Neuronal stem cell (in vitro differentiated cells): ENCODE results near the gene ARFRP1.
A peak's percentile ranks its signal among the peaks of the same experiment; 100 is the strongest.

Source experiments
- DNase-seq: peaks from one replicate; pipeline ENCODE4 v3.0.0-alpha.2; 2013; ENCODE audit warnings: low spot score
- H2AFZ ChIP-seq: one replicate; pipeline ENCODE4 v1.6.1; 2013; ENCODE audit warnings: mild to moderate bottlenecking, low read length, inconsistent platforms
- H2AK5ac ChIP-seq: 2 replicates; pipeline ENCODE4 v1.6.1; 2013; ENCODE audit warnings: low read depth, mild to moderate bottlenecking, inconsistent platforms, low read length, moderate library complexity, mixed read lengths
- H2BK120ac ChIP-seq: 2 replicates; pipeline ENCODE4 v1.6.1; 2013; ENCODE audit warnings: low read depth, mild to moderate bottlenecking, inconsistent platforms, low read length, moderate library complexity, mixed read lengths
- H2BK12ac ChIP-seq: one replicate; pipeline ENCODE4 v1.6.1; 2013; ENCODE audit warnings: low read length, inconsistent platforms
- H2BK15ac ChIP-seq: 2 replicates; pipeline ENCODE4 v1.6.1; 2013; ENCODE audit warnings: mild to moderate bottlenecking, low read length, inconsistent platforms, mixed read lengths
- H2BK5ac ChIP-seq: one replicate; pipeline ENCODE4 v1.6.1; 2013; ENCODE audit warnings: inconsistent platforms, mild to moderate bottlenecking, low read length, moderate library complexity
- H3K14ac ChIP-seq: one replicate; pipeline ENCODE4 v1.6.1; 2013; ENCODE audit warnings: low read length, inconsistent platforms
- H3K18ac ChIP-seq: 2 replicates; pipeline ENCODE4 v1.6.1; 2013; ENCODE audit warnings: low read length, inconsistent platforms
- H3K23ac ChIP-seq: 2 replicates; pipeline ENCODE4 v1.6.1; 2013; ENCODE audit warnings: low read depth, mild to moderate bottlenecking, mixed read lengths, low read length, inconsistent platforms; ENCODE audit not compliant: poor library complexity
- H3K27ac ChIP-seq: replicated peaks from 3 replicates; pipeline ENCODE4 v1.5.1; 2013; ENCODE audit warnings: low read length, inconsistent platforms
- H3K27me3 ChIP-seq, 3 experiments: 2 replicates each; pipeline ENCODE4 v1.6.1; 2013; ENCODE audit warnings: low read length in 3 of 3, mild to moderate bottlenecking in 2 of 3, inconsistent platforms in 1 of 3, low read depth in 1 of 3, mixed read lengths in 1 of 3, moderate library complexity in 1 of 3; ENCODE audit not compliant: control insufficient read depth in 3 of 3, insufficient read depth in 3 of 3
- H3K36me3 ChIP-seq, 2 donors: replicated peaks in 1 of 2; 2 replicates each; pipeline ENCODE4 v1.6.1; 2013; ENCODE audit warnings: low read length in 2 of 2; ENCODE audit not compliant: control insufficient read depth in 2 of 2, insufficient read depth in 2 of 2
- H3K4ac ChIP-seq: 2 replicates; pipeline ENCODE4 v1.6.1; 2013; ENCODE audit warnings: inconsistent platforms, mild to moderate bottlenecking, low read length, moderate library complexity
- H3K4me1 ChIP-seq, 2 donors: 1 replicate in 1 of 2; 2 replicates in 1 of 2; pipeline ENCODE4 v1.6.1; 2013; ENCODE audit warnings: low read length in 2 of 2, low read depth in 1 of 2; ENCODE audit not compliant: control insufficient read depth in 2 of 2, insufficient read depth in 1 of 2
- H3K4me2 ChIP-seq: one replicate; pipeline ENCODE4 v1.6.1; 2013; ENCODE audit warnings: mild to moderate bottlenecking, low read length, inconsistent platforms; ENCODE audit not compliant: insufficient read depth, poor library complexity, severe bottlenecking
- H3K4me3 ChIP-seq, 2 donors: 2 replicates each; pipeline ENCODE4 v1.5.1; 2013; ENCODE audit warnings: low read length in 2 of 2, mild to moderate bottlenecking in 2 of 2, inconsistent platforms in 1 of 2, moderate library complexity in 1 of 2
- H3K79me1 ChIP-seq: one replicate; pipeline ENCODE4 v1.6.1; 2013; ENCODE audit warnings: low read depth, mild to moderate bottlenecking, inconsistent platforms, low read length, moderate library complexity
- H3K9ac ChIP-seq: one replicate; pipeline ENCODE4 v1.6.1; 2013; ENCODE audit warnings: mild to moderate bottlenecking, low read depth, low read length, inconsistent platforms; ENCODE audit not compliant: poor library complexity
- H3K9me3 ChIP-seq, 2 donors: replicated peaks in 1 of 2; 2 replicates each; pipeline versions ENCODE3 to v1.6.1; 2013; ENCODE audit warnings: low read length in 2 of 2, mild to moderate bottlenecking in 2 of 2, inconsistent platforms in 1 of 2, low read depth in 1 of 2, mixed read lengths in 1 of 2, moderate library complexity in 1 of 2; ENCODE audit not compliant: control insufficient read depth in 2 of 2, insufficient read depth in 1 of 2
- H4K8ac ChIP-seq: one replicate; pipeline ENCODE4 v1.6.1; 2013; ENCODE audit warnings: low read depth, mild to moderate bottlenecking, inconsistent platforms, low read length, moderate library complexity
- H4K91ac ChIP-seq: one replicate; pipeline ENCODE4 v1.6.1; 2013; ENCODE audit warnings: low read length, low read depth, mild to moderate bottlenecking, inconsistent platforms; ENCODE audit not compliant: poor library complexity
- WGBS, 2 donors: extraction: QIAGEN DNeasy Blood & Tissue Kit; methylation state at CpG; one replicate each; pipeline ENCODE4 v1.1.7; 2013; ENCODE audit warnings: missing lambda C conversion rate in 2 of 2, mixed read lengths in 1 of 2; ENCODE audit not compliant: insufficient read length in 2 of 2, insufficient replicate concordance in 1 of 2; ENCODE audit errors: extremely low coverage in 2 of 2; 5-methylcytosine and 5-hydroxymethylcytosine counted together

ARFRP1 gene

DNA sequence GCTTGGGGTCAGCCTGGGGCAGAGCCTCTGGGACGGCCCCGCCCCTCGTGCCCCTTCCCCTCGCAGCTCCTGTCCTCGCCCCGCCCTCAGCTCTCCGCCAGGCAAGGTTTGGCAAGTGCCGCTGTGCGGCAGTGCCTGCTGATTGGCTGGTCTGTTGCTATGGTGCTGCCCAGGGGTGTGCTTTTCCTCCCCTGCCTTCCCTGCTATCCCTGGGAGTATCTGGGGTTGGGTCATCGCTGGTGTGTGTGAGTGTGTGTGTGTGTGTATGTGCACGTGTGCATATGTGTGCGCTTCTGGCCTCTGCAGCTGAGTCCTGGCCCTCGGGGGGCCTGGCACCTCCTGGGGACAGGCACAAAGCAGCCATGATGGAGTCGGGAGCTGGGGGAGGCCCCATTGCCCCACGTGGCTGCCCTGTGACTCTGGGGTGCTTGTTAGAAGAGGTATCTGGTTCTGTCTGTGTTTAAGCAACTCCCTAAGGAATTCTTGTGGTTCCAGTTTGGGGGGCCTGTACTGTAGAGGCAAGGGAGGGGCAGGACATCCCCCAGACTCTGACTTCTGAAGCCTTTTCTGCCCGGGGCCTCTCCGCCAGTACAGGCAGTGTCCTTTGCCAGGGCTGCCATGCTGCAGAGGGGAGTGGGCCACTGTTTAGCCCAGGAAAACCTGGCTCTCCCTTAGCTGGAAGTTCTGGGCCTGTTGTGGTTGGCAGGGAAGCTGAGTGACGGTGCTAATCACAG is 42.7 kb downstream of the ARFRP1 start:
- Histone ChIP-seq H3K14ac (peak overlapping the region; percentile 99), H3K4me3 (peak overlapping the region in 1 of 2 donors; percentile 63), H3K79me1 (peaks cover 8% of the 10 kb centered on the region), H3K9me3 (peaks cover 0 to 1% of the 10 kb centered on the region in 2 donors), H2AFZ (no peak overlapping the region), H3K27ac (peak overlapping the region; percentile 35), H3K9ac (no peak overlapping the region), H3K23ac (peak overlapping the region; percentile 80), H2BK5ac (peak overlapping the region; percentile 82), H2BK12ac (peak overlapping the region; percentile 73), H4K91ac (peak overlapping the region; percentile 43), H3K36me3 (peaks cover 20 to 90% of the 10 kb centered on the region in 2 donors), H4K8ac (peak overlapping the region; percentile 43), H2BK120ac (peak overlapping the region; percentile 81), H2AK5ac (peak overlapping the region; percentile 96), H3K18ac (peak overlapping the region; percentile 85), H2BK15ac (peak overlapping the region; percentile 89), H3K27me3 (no peaks in the 10 kb centered on the region), H3K4me1 (peaks cover 0 to 11% of the 10 kb centered on the region in 2 donors), H3K4me2 (no peak overlapping the region), H3K4ac (peak overlapping the region; percentile 53)
- peak; percentile 72 for DNase-seq
- WGBS, 2 donors: no CpG with 5 or more reads among the region's 18 CpGs

DNA sequence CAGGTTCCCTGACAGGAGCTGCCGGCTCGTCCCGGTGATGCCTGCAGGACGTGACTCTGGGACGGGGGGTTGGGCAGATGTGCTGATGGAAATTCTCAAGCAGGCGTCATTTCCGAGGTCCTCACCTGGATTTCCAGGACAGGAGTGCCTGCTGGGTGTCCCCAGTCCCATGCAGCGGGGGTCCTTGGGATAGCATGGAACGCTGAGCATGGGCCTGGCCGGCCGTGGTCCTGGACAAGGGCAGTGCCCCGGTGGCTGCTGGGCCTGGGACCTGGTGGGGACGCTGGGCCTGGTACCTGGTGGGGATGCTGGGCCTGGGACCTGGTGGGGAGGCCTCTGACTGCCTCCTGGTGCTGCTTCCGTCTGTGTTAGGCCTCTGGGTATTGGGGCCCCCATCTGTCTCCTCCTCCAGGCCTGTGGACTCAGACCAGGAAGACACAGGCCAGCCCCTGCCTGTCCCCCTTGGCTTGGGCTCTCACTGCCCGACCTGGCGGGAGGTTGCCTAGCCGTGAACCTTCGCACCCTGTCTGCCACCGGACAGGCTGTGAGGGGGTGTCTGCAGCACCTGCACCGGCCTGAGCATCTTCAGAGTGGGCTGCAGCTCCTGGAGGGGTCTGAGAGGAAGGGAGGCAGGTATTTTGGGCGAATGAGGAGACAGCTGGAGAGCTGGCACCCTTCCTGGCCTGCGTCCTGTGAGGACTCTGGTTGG is 43.5 kb downstream of the ARFRP1 start:
- Histone ChIP-seq H3K4me3 (no peak overlapping the region), H3K27ac (peak overlapping the region; percentile 9)
- no CpG with 5 or more reads among the region's 22 CpGs for WGBS, 2 donors

DNA sequence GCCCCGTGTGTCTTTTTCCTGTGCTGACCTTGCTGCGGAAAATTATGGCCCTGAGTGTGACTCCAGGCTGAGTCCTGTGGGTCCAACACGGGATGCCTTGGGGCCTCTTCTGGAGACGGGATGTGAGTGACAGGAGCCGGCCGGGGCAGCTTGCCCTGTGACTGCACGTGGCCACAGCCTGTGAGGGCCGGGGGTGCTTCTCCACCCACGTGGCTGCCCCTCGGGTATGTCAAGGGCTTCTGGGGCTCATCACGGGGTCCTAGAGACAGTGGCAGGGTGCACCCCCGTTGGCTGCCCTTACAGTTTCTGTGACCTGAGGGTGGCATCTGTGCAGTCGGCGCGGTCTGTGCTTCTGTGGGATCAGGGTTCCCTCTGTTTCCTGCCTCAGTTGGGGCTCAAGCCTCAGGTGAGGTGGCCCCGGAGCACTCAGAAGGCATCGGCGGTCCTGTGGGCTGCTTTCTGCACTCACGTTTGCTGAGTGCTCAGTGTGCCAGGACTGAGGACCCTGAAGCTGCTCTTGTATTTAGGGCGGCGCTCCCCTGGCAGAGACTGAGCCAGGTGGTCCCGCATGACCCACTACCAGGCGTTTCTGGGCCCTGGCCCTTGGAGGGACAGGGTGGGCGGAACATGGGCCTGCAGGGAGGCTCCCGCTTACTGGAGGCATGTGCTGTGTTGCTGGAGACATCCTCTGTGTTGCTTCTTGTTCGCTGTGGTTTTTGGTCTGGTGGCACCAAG is 44.3 kb downstream of the ARFRP1 start:
- no peak overlapping the region for H2BK120ac ChIP-seq
- no peak overlapping the region for H3K9ac ChIP-seq
- H3K79me1 ChIP-seq: peaks cover 8% of the 10 kb centered on the region
- peaks cover 19 to 84% of the 10 kb centered on the region in 2 donors for H3K36me3 ChIP-seq
- H3K4ac ChIP-seq: no peak overlapping the region
- H3K18ac ChIP-seq: no peak overlapping the region
- no peak overlapping the region for H4K91ac ChIP-seq
- no peak overlapping the region for H3K4me3 ChIP-seq
- H3K4me1 ChIP-seq: peaks cover 6 to 17% of the 10 kb centered on the region in 2 donors
- H2BK15ac ChIP-seq: no peak overlapping the region
- no peak overlapping the region for H4K8ac ChIP-seq
- no peak overlapping the region for H2AFZ ChIP-seq
- WGBS, 2 donors: no CpG with 5 or more reads among the region's 26 CpGs
- H3K27ac ChIP-seq: no peak overlapping the region
- H3K9me3 ChIP-seq: peaks cover 0 to 1% of the 10 kb centered on the region in 2 donors
- H3K27me3 ChIP-seq: no peaks in the 10 kb centered on the region
- H3K14ac ChIP-seq: no peak overlapping the region
- H2BK12ac ChIP-seq: no peak overlapping the region
- H2AK5ac ChIP-seq: no peak overlapping the region
- H3K4me2 ChIP-seq: no peak overlapping the region
- no peak for DNase-seq
- H2BK5ac ChIP-seq: no peak overlapping the region
- no peak overlapping the region for H3K23ac ChIP-seq

More for the DNA sequence above, 43.5 kb downstream of the ARFRP1 start:
- Histone ChIP-seq H2AK5ac (peak overlapping the region; percentile 96), H3K79me1 (peaks cover 8% of the 10 kb centered on the region), H3K14ac (peak overlapping the region; percentile 99), H3K36me3 (peaks cover 20 to 92% of the 10 kb centered on the region in 2 donors), H4K8ac (peak overlapping the region; percentile 82), H4K91ac (peak overlapping the region; percentile 92), H3K4ac (no peak overlapping the region), H3K27me3 (no peaks in the 10 kb centered on the region), H3K18ac (peak overlapping the region; percentile 85), H2AFZ (no peak overlapping the region), H3K4me1 (peaks cover under 1 to 11% of the 10 kb centered on the region in 2 donors), H2BK15ac (peak overlapping the region; percentile 26), H3K9ac (peak overlapping the region; percentile 70), H3K4me2 (no peak overlapping the region), H2BK5ac (peak overlapping the region; percentile 82), H3K23ac (no peak overlapping the region), H3K9me3 (peaks cover 0 to 1% of the 10 kb centered on the region in 2 donors), H2BK120ac (no peak overlapping the region), H2BK12ac (peak overlapping the region; percentile 73)
- no peak for DNase-seq
